HepG2 (cell line): Measurements from ENCODE around the gene FAM171A2. TPM values are rescaled to one million over a fixed set of nuclear protein-coding genes. Genes with fewer than 3 reads are reported as not detected.
A peak's percentile ranks its signal among the peaks of the same experiment; 100 is the strongest.

Experiments
- CBX5 ChIP-seq: sonication (generic); formaldehyde crosslinking; IDR thresholded peaks from 2 replicates; pipeline ENCODE4 v1.4.0; 2020; ENCODE audit warnings: missing genetic modification reagents, borderline replicate concordance
- DPF2 ChIP-seq: sonication (generic); formaldehyde crosslinking; IDR thresholded peaks from 2 replicates; pipeline ENCODE4 v1.4.0; 2020; ENCODE audit warnings: mild to moderate bottlenecking, low read depth, missing genetic modification reagents, borderline replicate concordance
- KDM4B ChIP-seq: sonication (generic); formaldehyde crosslinking; IDR thresholded peaks from 2 replicates; pipeline ENCODE4 v1.4.0; 2020; ENCODE audit warnings: missing genetic modification reagents
- TBP ChIP-seq: sonication (generic); formaldehyde crosslinking; IDR thresholded peaks from 2 replicates; pipeline ENCODE4 v1.5.0; 2020; ENCODE audit warnings: missing genetic modification reagents
- ZNF724P ChIP-seq: sonication (generic); formaldehyde crosslinking; IDR thresholded peaks from 2 replicates; pipeline ENCODE4 v1.8.0; 2022; ENCODE audit warnings: missing genetic modification reagents, borderline replicate concordance
- ZZZ3 ChIP-seq: sonication (generic); formaldehyde crosslinking; IDR thresholded peaks from 2 replicates; pipeline ENCODE4 v1.4.0; 2020; ENCODE audit warnings: missing genetic modification reagents, mild to moderate bottlenecking, borderline replicate concordance
- polyA plus RNA-seq, 8 experiments: library from polyadenylated mRNA; depleted of rRNA in 3 of 8; stranded (reverse) in 7 of 8; unstranded in 1 of 8; fragments of >200 nt; fragmentation: Illumina TruSeq in 4 of 8; extraction: Trizol in 4 of 8; gene quantifications; 2 replicates each; pipeline versions ENCODE4 v1.2.1 to v1.2.3, GENCODE V29; 2011 to 2016; ENCODE audit warnings: low read depth in 4 of 8, missing spikeins in 1 of 8, mixed read lengths in 1 of 8; ENCODE audit not compliant: insufficient read depth in 1 of 8
- total RNA-seq, 5 experiments: library from RNA; depleted of rRNA; stranded (reverse); fragments of >200 nt; fragmentation: Illumina TruSeq; extraction: Trizol; gene quantifications; 2 replicates each; pipeline ENCODE4 v1.2.3, GENCODE V29; 2016; ENCODE audit warnings: low read depth in 1 of 5
- TF ChIP-seq, protein P1 (sequence below): sonication (generic); formaldehyde crosslinking; IDR thresholded peaks from 2 replicates; pipeline ENCODE4 v1.4.0; 2020; ENCODE audit warnings: missing genetic modification reagents
- TF ChIP-seq, protein P2 (sequence below): sonication (generic); formaldehyde crosslinking; conservative IDR thresholded peaks from 2 replicates; pipeline ENCODE4 v1.8.0; 2022; ENCODE audit warnings: mild to moderate bottlenecking, moderate library complexity, missing genetic modification reagents
- TF ChIP-seq, protein P3 (sequence below): sonication (generic); formaldehyde crosslinking; IDR thresholded peaks from 2 replicates; pipeline ENCODE4 v1.4.0; 2020; ENCODE audit warnings: missing genetic modification reagents
- TF ChIP-seq, protein P4 (sequence below): IDR thresholded peaks from 2 replicates; pipeline ENCODE4 v1.6.1; 2016; ENCODE audit warnings: missing compliant biosample characterization, missing genetic modification reagents, borderline replicate concordance
- TF ChIP-seq, protein P5 (sequence below): IDR thresholded peaks from 2 replicates; pipeline ENCODE4 v1.6.1; 2016; ENCODE audit warnings: mild to moderate bottlenecking, missing biosample characterization, missing genetic modification reagents
- TF ChIP-seq, protein P6 (sequence below): sonication (generic); formaldehyde crosslinking; conservative IDR thresholded peaks from 2 replicates; pipeline ENCODE4 v1.8.0; 2022; ENCODE audit warnings: missing genetic modification reagents
- TF ChIP-seq, protein P7 (sequence below): sonication (generic); formaldehyde crosslinking; IDR thresholded peaks from 2 replicates; pipeline ENCODE4 v1.4.0; 2020; ENCODE audit warnings: missing genetic modification reagents, mild to moderate bottlenecking, borderline replicate concordance

The FAM171A2 gene
- total and polyA plus RNA-seq, 2 of the 13 experiments (the other 11 are each of a cell fraction or from before 2014, with no cell fraction given) = 1.8 to 3.6 TPM

DNA sequence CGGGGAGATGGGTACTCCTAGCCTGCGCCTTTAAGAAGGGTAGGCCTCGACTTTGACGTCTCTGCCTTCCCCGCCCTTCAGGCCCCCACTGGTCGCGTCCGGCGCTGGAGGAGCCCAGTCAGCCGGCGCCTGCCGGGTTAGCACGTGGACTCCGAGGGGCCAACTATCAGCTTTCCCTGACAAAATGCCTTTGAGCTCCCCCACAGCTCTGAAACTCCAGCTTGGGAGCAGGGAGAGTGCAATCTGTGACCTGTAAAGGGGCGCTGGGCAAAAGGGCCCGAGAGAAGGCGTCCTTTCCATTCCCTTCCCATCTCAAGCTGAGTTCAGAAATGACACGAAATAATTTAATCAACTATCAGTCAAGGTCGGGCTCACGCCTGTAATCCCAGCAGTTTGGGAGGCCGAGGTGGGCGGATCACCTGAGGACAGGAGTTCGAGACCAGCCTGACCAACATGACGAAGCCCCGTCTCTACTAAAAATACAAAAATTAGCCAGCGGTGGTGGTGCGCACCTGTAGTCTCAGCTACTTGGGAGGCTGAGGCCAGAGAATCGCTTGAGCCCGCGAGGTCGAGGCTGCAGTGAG is 36.7 kb downstream of the FAM171A2 start (continued):
- TF ChIP-seq, protein P1, sequence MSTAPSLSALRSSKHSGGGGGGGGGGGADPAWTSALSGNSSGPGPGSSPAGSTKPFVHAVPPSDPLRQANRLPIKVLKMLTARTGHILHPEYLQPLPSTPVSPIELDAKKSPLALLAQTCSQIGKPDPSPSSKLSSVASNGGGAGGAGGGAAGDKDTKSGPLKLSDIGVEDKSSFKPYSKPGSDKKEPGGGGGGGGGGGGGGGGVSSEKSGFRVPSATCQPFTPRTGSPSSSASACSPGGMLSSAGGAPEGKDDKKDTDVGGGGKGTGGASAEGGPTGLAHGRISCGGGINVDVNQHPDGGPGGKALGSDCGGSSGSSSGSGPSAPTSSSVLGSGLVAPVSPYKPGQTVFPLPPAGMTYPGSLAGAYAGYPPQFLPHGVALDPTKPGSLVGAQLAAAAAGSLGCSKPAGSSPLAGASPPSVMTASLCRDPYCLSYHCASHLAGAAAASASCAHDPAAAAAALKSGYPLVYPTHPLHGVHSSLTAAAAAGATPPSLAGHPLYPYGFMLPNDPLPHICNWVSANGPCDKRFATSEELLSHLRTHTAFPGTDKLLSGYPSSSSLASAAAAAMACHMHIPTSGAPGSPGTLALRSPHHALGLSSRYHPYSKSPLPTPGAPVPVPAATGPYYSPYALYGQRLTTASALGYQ = 0 out of 2 replicates have a peak, but pooled peaks have one; percentile 57
- no peak; the same call in 1 of the 2 replicates for TF ChIP-seq KDM4B (CRISPR knock-in tag)
- TF ChIP-seq, protein P2, sequence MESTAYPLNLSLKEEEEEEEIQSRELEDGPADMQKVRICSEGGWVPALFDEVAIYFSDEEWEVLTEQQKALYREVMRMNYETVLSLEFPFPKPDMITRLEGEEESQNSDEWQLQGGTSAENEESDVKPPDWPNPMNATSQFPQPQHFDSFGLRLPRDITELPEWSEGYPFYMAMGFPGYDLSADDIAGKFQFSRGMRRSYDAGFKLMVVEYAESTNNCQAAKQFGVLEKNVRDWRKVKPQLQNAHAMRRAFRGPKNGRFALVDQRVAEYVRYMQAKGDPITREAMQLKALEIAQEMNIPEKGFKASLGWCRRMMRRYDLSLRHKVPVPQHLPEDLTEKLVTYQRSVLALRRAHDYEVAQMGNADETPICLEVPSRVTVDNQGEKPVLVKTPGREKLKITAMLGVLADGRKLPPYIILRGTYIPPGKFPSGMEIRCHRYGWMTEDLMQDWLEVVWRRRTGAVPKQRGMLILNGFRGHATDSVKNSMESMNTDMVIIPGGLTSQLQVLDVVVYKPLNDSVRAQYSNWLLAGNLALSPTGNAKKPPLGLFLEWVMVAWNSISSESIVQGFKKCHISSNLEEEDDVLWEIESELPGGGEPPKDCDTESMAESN = 0 out of 2 replicates have a peak, but pooled peaks have one; percentile 50
- no peak; the same call in 1 of the 2 replicates for TF ChIP-seq ZNF724P (CRISPR knock-in tag)
- TF ChIP-seq, protein P3, sequence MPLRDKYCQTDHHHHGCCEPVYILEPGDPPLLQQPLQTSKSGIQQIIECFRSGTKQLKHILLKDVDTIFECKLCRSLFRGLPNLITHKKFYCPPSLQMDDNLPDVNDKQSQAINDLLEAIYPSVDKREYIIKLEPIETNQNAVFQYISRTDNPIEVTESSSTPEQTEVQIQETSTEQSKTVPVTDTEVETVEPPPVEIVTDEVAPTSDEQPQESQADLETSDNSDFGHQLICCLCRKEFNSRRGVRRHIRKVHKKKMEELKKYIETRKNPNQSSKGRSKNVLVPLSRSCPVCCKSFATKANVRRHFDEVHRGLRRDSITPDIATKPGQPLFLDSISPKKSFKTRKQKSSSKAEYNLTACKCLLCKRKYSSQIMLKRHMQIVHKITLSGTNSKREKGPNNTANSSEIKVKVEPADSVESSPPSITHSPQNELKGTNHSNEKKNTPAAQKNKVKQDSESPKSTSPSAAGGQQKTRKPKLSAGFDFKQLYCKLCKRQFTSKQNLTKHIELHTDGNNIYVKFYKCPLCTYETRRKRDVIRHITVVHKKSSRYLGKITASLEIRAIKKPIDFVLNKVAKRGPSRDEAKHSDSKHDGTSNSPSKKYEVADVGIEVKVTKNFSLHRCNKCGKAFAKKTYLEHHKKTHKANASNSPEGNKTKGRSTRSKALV (CRISPR knock-in tag) = no peak
- TF ChIP-seq, protein P4, sequence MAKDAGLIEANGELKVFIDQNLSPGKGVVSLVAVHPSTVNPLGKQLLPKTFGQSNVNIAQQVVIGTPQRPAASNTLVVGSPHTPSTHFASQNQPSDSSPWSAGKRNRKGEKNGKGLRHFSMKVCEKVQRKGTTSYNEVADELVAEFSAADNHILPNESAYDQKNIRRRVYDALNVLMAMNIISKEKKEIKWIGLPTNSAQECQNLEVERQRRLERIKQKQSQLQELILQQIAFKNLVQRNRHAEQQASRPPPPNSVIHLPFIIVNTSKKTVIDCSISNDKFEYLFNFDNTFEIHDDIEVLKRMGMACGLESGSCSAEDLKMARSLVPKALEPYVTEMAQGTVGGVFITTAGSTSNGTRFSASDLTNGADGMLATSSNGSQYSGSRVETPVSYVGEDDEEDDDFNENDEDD (CRISPR knock-in tag) = peak; percentile 76; the same call in 1 of the 2 replicates
- TF ChIP-seq, protein P5, sequence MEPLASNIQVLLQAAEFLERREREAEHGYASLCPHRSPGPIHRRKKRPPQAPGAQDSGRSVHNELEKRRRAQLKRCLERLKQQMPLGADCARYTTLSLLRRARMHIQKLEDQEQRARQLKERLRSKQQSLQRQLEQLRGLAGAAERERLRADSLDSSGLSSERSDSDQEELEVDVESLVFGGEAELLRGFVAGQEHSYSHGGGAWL = peak; percentile 82; the same call in 1 of the 2 replicates
- peak; percentile 64; the same call in 1 of the 2 replicates for TF ChIP-seq CBX5 (CRISPR knock-in tag)
- TF ChIP-seq, protein P6, sequence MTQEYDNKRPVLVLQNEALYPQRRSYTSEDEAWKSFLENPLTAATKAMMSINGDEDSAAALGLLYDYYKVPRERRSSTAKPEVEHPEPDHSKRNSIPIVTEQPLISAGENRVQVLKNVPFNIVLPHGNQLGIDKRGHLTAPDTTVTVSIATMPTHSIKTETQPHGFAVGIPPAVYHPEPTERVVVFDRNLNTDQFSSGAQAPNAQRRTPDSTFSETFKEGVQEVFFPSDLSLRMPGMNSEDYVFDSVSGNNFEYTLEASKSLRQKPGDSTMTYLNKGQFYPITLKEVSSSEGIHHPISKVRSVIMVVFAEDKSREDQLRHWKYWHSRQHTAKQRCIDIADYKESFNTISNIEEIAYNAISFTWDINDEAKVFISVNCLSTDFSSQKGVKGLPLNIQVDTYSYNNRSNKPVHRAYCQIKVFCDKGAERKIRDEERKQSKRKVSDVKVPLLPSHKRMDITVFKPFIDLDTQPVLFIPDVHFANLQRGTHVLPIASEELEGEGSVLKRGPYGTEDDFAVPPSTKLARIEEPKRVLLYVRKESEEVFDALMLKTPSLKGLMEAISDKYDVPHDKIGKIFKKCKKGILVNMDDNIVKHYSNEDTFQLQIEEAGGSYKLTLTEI (CRISPR knock-in tag) = no peak
- no peak for TF ChIP-seq TBP (CRISPR knock-in tag)
- TF ChIP-seq, protein P7, sequence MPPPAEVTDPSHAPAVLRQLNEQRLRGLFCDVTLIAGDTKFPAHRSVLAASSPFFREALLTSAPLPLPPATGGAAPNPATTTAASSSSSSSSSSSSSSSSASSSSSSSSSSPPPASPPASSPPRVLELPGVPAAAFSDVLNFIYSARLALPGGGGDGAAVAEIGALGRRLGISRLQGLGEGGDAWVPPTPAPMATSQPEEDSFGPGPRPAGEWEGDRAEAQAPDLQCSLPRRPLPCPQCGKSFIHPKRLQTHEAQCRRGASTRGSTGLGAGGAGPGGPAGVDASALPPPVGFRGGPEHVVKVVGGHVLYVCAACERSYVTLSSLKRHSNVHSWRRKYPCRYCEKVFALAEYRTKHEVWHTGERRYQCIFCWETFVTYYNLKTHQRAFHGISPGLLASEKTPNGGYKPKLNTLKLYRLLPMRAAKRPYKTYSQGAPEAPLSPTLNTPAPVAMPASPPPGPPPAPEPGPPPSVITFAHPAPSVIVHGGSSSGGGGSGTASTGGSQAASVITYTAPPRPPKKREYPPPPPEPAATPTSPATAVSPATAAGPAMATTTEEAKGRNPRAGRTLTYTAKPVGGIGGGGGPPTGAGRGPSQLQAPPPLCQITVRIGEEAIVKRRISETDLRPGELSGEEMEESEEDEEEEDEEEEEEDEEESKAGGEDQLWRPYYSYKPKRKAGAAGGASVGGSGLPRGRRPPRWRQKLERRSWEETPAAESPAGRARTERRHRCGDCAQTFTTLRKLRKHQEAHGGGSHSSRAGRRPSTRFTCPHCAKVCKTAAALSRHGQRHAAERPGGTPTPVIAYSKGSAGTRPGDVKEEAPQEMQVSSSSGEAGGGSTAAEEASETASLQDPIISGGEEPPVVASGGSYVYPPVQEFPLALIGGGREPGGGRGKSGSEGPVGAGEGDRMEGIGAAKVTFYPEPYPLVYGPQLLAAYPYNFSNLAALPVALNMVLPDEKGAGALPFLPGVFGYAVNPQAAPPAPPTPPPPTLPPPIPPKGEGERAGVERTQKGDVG (CRISPR knock-in tag) = 0 out of 2 replicates have a peak, but pooled peaks have one; percentile 65
- peak; percentile 32; the same call in 1 of the 2 replicates for TF ChIP-seq ZZZ3 (CRISPR knock-in tag)
- no peak for TF ChIP-seq DPF2 (CRISPR knock-in tag)
